Measurements from ENCODE around the gene MT1B. TPM values are rescaled to one million over a fixed set of nuclear protein-coding genes. Genes with fewer than 3 reads are reported as not detected.

Gene MT1B
- total and polyA plus RNA-seq, 2 of the 13 experiments (the other 11 are each of a cell fraction or from before 2014, with no cell fraction given), result 0.89 TPM; not detected in 1

GRCh38 chr16:56632156-56632847 lies 19.4 kb upstream of the MT1B start, which contains the start of gene MT1M (continued):
- TF ChIP-seq ZBTB4 (CRISPR knock-in tag; IDR thresholded peaks at IDR 0.05; ENCODE audit: borderline replicate concordance) (no peak), HNF1A (IDR thresholded peaks at IDR 0.05; ENCODE audit: low read depth) (no peak), HNF1A (CRISPR knock-in tag; IDR thresholded peaks at IDR 0.05; ENCODE audit: borderline replicate concordance) (no peak), ZNF512 (CRISPR knock-in tag; IDR thresholded peaks at IDR 0.05) (no peak), RFXANK (CRISPR knock-in tag; IDR thresholded peaks at IDR 0.05) (no peak), RXRA (CRISPR knock-in tag; IDR thresholded peaks at IDR 0.05) (0 out of 2 replicates have a peak, but pooled peaks have one; percentile 23), ATM (IDR thresholded peaks at IDR 0.05; ENCODE audit: borderline replicate concordance) (no peak), ZNF563 (CRISPR knock-in tag; IDR thresholded peaks at IDR 0.05) (peak; percentile 46; the same call in 1 of the 2 replicates), MYC (CRISPR knock-in tag; IDR thresholded peaks at IDR 0.05; ENCODE audit: borderline replicate concordance) (peak; percentile 28; the same call in 1 of the 2 replicates), MTF1 (CRISPR knock-in tag; IDR thresholded peaks at IDR 0.05) (peak; percentile 76; the same call in 1 of the 2 replicates), MTF2 (CRISPR knock-in tag; IDR thresholded peaks at IDR 0.05; ENCODE audit: borderline replicate concordance) (peak; percentile 97; the same call in 1 of the 2 replicates), ZBTB49 (CRISPR knock-in tag; IDR thresholded peaks at IDR 0.05; ENCODE audit: borderline replicate concordance) (no peak), FOXJ3 (CRISPR knock-in tag; IDR thresholded peaks at IDR 0.05; ENCODE audit: borderline replicate concordance) (no peak), ATF5 (CRISPR knock-in tag; IDR thresholded peaks at IDR 0.05; ENCODE audit: low read depth) (no peak), NFE2L1 (CRISPR knock-in tag; IDR thresholded peaks at IDR 0.05; ENCODE audit: borderline replicate concordance) (no peak)
